ENCODE results near the gene C4orf46.
"Not testable (repeated sequence)": the region's sequence is repeated elsewhere in the genome, so short reads cannot be mapped to it uniquely, and the experiment has no call there.

The C4orf46 gene

GRCh38 chr4:158671665-158671914, at the start of gene C4orf46:
Gene C4orf46 (minus strand): TSS chr4:158671887. CDS start chr4:158671801, 86 bp downstream.
- no peak for DNase-seq

DNA sequence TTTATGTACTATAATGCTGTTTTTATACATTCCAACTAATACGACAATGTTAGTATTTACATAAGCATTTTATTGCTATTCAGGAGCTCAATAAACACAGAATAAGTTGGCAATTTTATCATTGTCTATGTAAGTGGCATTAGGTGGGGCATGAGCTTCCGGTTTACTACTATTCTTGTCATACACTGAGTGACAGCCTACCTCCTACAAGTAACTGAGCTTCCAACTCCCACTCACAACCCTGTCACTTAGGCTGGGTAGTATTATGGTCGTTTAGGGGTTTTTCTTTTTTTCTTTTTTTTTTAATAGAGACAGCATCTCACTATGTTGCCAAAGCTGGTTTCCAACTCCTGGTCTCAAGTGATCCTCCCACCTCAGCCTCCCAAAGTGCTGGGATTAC, 44.1 kb upstream of the C4orf46 start:
- no peak for DNase-seq

DNA sequence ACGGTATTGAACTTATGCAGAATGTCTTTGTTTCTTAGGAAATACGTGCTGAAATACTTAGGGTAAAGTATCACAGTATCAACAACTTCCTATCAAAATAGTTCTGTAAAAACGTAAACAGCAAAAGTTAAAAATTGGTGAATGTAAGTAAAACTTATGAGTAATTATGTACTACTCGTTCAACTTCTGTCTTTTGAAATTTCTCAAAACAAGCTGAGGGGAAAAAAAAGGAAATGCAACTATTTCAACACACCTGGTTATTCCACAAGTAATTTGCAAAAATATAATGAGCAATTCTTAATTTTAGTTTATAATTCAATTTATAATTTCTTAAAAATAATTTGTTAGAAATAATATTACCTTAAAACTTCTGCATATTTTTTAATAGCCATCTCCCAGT, 43.2 kb upstream of the C4orf46 start:
- DNase-seq: no peak

DNA sequence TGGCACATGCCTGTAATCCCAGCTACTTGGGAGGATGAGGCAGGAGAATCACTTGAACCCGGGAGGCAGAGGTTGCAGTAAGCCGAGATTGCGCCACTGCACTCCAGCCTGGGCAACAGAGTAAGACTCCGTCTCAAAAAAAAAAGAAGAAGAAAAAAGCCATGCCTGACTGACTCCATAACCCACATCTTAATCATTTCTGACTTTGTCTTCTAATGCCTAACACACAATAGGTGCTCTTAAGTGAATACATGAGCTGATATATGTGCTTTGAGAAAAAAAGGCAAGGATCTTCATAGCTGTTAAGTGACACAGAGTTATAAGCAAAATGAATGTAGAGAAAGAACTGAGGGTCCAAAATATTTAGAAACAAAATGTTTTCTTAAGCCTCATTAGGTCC, 40.9 kb upstream of the C4orf46 start:
- DNase-seq: not testable (repeated sequence)

- peak; percentile 25 for DNase-seq
Measured at GRCh38 chr4:158710814-158711213, 39.1 kb upstream of the C4orf46 start.

GRCh38 chr4:158704274-158704673, 32.6 kb upstream of the C4orf46 start:
- DNase-seq: no peak

- DNase-seq: no peak
Measured at GRCh38 chr4:158688813-158689212, 17.1 kb upstream of the C4orf46 start.

- DNase-seq: no peak
Measured at GRCh38 chr4:158682066-158682465, 10.4 kb upstream of the C4orf46 start.

GRCh38 chr4:158681629-158682028, 9.9 kb upstream of the C4orf46 start:
- DNase-seq: no peak

DNA sequence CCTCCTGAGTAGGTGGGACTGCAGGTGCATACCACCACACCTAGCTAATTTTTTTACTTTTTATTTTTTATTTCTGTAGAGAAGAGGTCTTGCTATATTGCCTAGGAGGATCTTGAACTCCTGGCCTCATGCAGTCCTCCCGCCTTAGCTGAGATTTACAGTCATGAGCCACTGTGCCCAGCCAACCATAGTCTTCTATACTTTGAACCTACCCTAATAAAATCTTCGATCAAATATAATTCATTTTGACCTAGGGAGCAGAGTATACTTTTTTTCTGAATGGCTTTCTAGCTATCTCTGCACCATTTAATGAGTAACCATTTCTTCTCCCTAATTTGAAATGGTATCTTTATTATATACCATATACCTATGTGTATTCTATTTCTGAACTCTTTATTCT, 7.1 kb upstream of the C4orf46 start:
- DNase-seq: no peak

DNA sequence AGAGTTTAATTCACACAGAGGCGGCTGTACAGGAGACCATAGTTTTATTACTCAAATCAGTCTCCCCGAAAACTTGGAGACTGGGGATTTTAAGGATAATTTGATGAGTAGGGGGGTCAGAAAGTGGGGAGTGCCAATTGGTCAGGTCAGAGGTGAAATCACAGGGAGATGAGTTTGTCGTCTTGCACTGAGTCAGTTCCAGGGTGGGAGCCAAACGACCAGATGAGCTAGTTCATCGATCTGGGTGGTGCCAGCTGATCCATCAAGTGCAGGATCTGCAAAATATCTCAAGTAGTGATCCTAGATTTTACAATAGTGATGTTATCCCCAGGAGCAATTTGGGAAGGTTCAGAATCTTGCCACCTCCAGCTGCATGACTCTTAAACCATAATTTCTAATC, 4.4 kb upstream of the C4orf46 start:
- no peak for DNase-seq

DNA sequence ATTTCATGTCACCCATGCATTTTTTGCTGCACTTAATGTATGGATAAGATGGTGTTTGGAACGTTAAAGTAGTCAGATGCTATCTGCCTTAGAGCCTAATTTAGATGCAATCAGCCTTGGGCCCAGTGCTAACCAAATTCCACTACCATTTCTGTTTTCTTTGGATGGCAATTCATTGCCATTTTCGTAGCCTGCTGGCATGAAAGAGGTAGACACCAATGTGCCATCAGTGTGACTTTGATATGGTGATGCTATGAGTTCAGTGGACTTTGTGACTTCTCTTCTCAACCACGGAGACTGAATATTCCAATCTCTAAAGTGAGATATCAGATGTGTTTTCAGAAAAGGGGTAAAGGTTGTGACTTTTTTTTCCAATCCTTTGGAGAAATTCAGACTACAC, 1.9 kb upstream of the C4orf46 start:
- DNase-seq: no peak

- DNase-seq: peak; percentile 100
Measured at GRCh38 chr4:158671915-158672806, 474 bp upstream of the C4orf46 start, which contains the start of gene ETFDH. Gene ETFDH (plus strand): TSS chr4:158672296. CDS start chr4:158672457, 161 bp downstream.

DNA sequence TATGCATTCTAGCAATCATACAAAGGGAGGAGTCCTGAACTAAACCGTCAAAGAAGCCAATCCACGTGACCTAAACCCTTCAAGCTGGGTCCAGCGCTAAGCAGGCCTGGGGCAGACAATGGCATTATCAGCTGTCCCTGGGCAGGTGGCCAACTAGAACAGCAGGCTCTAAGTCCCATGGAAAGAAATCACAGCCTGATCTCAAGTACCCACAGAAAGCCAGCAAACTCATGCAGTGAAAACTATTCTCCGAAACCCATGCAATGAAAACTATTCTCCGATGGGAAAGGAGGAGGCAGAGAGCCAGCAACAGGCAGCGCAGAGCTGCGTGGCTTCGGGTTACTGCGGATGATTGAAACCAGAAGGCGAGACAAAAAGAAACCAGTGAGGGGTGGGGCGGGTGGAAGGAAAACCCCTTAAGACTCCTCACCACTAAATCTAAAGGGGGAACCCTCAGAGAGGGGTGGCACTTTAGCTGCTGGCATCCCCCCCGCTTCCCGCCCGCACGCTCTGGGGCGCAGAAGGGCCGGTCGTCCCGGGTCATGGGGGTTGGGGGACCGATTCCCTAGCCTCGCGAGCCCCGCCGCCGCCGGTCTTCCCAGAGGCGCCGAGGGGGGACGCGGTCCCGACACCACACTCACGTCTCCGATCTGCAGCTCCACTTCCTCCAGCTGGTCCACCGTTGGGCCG, 567 bp downstream of the C4orf46 start:
- DNase-seq: peak; percentile 92

DNA sequence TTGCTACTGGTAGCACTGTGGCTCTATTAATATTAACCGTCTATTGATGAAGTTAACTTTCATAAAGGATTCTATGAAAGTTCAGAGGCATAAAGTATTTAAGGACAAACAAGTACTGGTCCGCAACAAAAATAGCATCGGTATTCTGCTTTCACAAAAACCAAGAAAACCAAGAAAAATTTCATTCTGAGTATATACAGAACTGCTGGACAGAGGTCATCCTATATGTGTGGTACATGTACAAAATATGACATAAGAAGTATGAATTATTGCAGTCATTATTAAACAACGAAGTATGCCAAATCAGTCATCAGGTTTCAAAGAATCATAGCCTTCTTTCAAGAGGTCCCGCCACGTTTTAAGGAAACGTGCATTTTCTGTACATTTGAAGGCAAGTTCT, 2.4 kb downstream of the C4orf46 start:
- no peak for DNase-seq

- DNase-seq: peak; percentile 71
Measured at GRCh38 chr4:158667651-158668198, 4.0 kb downstream of the C4orf46 start.

- DNase-seq: no peak
Measured at GRCh38 chr4:158666892-158667291, 4.8 kb downstream of the C4orf46 start.

GRCh38 chr4:158664806-158665205, 6.9 kb downstream of the C4orf46 start:
- no peak for DNase-seq

GRCh38 chr4:158663707-158664625, 7.7 kb downstream of the C4orf46 start:
- peak; percentile 92 for DNase-seq

DNA sequence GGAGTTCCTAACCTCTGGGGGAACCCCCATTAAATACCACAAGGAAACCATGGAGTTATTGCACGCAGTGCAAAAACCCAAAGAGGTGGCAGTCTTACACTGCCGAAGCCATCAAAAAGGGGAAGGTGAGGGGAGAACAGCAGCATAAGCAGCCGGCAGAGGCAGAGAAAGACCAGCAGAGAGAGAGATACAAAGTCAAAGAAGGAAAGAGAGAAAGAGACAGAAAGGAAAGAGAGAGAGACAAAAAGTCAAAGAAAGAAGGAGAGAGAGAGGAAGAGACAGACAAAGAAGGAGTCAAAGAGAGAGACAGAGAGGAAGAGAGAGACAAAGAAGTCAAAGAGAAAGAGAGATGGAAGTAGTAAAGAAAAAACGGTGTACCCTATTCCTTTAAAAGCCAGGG, 8.4 kb downstream of the C4orf46 start:
- DNase-seq: peak; percentile 49

DNA sequence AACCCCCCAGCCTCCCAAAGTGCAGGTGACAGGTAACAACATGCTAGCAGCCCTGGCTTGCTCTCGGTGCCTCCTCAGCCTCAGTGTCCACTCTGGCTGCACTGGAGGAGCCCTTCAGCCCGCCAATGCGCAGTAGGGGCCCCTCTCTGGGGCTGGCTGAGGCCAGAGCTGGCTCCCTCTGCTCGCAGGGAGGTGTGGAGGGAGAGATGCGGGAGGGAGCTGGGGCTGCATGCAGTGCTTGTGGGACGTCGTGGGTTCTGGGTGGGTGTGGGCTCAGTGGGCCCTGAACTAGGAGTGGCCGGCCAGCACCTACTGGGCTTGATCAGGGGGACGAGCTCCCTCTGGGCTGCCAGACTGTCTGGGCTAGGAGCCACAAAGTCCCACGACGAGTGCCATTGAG, 14.4 kb downstream of the C4orf46 start:
- DNase-seq: no peak

DNA sequence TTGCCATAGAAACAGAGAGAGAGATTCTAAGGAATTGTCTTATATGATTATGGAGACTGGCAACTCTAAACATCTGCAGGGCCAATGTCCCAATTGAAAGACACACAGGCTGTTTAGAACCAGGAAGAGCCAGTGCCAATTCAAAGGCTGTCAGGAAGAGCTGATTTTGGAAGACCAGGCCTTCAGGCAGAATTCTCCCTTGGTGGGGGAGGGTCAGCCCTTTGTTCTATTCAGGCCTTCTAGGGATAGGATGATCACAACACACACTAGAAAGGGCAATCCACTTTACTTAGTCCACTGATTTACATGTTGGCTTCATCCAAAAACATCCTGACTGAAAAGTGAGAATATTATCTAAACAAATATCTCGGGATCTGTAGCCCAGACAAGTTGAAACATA, 15.2 kb downstream of the C4orf46 start:
- no peak for DNase-seq

DNA sequence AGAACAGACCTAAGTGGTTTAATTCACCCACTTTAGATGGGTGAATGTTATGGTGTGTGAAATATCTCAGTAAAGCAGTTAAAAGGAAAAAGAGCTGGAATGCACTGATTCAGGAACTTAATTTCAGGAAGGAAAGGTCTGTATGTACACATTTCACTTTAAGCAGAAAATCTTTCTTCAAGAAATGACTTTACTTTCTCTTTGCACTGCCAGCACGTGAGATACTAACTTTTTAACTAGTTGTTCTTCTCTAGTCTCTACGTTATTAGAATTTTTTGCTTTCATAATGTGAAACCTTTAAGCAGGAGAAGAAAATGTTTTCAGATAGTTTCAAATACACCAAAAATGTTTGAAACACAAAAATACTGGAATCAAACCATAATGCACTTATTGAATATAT, 18.8 kb downstream of the C4orf46 start:
- peak; percentile 37 for DNase-seq

Data from OCI-M1 (cell line).